Measurements from ENCODE around the gene FAR2.

The FAR2 gene

GRCh38 chr12:29208936-29209701, 60.0 kb downstream of the FAR2 start:
- no peak for DNase-seq

DNA sequence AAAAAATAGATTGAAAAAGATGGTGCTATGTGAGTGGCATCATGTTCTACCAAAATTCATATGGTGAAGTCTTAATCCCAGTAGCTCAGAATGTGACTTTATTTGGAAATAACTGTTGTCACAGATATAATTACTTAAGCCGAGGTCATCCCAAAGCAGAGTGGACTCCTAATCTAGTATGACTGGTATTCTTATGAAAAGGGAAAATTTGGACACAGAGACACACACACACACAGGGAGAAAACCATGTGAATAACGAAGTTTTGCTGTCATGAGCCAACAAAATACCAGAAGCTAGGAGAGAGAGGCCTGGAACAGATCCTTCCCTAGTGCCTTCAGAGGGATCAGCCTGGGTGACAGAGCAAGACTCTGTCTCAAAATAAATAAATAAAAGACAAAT, 62.6 kb downstream of the FAR2 start:
- DNase-seq: no peak

DNA sequence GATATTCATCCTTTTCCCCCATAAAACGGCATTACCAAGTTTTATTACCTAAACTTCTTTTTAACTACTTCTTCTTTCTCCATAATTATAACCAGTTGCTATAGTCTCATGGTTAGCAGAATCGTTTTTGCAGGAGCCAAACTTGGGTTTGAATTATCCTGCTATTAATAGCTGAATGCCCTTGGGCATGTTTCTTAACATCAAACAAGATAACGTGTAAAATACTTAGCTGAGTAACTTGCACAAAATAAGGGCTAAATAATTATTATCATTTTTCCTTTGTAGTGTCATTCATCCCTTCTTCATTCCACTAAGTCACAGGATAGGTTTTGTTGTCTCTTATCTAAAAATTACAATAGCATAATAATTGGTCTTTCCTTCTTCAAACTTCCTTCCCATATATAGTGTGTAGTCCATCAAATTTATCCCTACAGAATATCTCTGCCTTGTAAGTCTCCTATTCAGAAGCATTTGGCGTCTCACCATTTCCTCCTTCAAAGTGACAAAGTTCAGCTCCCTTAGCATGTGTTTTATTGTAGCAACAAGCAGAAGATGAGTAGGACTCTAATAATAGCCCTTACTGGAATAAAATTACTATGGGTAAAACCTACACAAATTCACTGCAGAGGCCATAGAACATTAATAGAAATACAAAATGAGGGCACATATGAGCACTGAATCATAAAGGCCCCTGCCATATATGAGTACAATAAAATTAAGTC, 63.8 kb downstream of the FAR2 start:
- DNase-seq: no peak

DNA sequence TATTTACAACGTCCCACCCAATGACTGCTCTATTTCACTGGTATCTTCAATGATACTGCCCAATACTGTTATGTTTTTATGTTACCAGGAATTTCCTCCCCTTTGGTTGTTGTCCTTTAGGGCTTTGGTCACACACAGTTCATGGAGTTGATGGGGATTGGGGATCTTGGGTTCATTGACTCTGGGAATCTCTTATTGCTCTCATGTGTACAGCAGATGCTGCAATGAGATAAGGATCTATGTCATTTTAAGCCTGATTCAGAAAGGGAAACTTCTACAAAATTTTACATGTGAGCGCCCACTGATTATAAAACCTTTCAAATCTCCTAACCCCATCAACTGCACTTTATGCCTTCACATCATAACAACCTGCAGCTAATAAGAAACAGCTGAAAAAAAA, 67.2 kb downstream of the FAR2 start:
- DNase-seq: no peak

- no peak for DNase-seq
Measured at GRCh38 chr12:29216797-29217575, 67.9 kb downstream of the FAR2 start.

- no peak for DNase-seq
Measured at GRCh38 chr12:29220632-29221336, 71.7 kb downstream of the FAR2 start.

DNA sequence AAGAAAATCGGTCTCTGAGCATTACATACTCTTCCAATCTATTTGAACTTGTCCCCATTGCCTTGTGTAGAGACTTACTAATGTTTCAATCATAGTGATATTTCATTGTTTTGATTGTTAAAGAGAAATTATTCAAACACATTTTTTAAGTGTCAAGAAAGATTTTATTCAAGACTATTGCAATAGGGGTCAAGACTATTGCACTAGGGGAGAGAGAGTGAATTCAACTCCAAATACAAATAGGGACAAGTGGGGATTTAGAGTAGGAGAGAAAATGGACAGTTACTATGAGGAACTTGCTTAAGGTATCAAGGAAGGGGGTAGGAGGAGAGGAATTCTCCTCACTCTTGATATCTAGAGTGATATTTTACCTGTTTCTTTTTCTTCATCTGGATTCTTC, 73.1 kb downstream of the FAR2 start:
- no peak for DNase-seq

DNA sequence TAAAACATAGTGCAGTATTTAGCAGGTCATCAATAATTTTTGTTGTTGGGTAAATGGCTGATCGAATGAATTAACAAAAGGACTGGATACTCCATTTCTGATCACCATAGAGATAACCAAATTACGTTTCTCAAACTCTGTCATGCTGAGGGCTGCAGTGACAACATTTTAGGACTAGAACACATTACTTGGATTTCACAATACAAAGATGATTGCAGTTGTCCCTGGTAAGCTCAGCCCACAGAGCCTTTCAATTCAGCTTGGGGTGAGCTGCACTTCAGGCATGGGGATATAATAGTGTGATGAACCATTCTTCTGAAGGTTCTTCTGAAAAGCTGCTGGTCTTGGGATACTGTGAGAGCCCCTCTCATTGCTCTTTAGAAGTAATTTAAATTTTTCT, 74.3 kb downstream of the FAR2 start:
- no peak for DNase-seq

- DNase-seq: no peak
Measured at GRCh38 chr12:29223956-29224543, 75.0 kb downstream of the FAR2 start.

GRCh38 chr12:29224572-29224971, 75.5 kb downstream of the FAR2 start:
- DNase-seq: no peak

GRCh38 chr12:29225834-29226233, 76.8 kb downstream of the FAR2 start:
- no peak for DNase-seq

- no peak for DNase-seq
Measured at GRCh38 chr12:29226616-29227015, 77.5 kb downstream of the FAR2 start.

DNA sequence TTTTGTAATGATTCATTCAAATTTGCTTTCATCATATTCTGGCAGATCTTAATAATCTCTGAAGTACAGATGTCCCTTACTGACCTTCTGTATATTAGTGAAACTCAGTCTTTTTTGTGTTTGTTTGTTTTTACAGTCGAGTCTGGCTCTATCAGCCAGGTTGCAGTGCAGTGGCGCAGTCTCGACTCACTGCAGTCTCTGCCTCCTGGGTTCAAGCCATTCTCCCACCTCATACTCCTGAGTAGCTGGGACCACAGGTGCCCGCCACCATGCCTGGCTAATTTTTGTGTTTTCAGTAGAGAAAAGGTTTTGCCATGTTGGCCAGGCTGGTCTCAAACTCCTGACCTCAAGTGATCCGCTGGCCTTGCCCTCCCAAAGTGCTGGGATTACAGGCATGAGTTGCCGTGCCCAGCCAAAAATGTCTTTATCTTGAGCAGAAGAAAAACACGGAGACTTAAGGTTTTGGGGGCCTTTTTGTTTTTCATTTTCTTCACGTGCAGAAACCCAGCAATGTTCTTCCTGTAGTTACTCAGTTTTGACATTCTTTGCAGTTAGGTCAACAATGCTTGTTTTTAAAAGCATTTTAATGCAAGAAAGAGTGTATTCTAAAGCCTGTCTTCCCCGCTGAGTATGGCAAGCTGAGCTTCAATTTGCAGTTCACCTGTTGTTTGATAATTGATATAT, 79.5 kb downstream of the FAR2 start:
- no peak for DNase-seq

GRCh38 chr12:29229158-29229505, 80.1 kb downstream of the FAR2 start:
- DNase-seq: no peak

DNA sequence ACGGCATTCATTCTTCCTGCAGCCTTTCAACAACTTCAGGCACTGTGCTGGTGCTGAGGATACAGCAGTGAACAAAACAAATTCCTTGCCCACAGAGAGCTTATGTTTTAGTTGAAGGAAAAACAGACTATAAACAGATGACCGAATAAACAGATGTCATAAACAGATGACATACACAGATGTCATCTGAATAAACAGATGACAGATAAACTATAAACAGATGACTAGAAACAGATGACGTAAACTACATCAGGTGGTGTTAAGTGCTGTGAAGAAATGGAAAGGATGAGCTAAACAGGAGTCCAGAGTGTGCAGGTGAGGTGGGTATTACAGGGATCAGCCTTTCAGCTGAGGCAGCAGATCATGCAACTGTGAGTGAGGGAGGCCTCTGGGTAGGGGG, 80.9 kb downstream of the FAR2 start:
- no peak for DNase-seq

GRCh38 chr12:29230800-29231560, 81.9 kb downstream of the FAR2 start:
- no peak for DNase-seq

DNA sequence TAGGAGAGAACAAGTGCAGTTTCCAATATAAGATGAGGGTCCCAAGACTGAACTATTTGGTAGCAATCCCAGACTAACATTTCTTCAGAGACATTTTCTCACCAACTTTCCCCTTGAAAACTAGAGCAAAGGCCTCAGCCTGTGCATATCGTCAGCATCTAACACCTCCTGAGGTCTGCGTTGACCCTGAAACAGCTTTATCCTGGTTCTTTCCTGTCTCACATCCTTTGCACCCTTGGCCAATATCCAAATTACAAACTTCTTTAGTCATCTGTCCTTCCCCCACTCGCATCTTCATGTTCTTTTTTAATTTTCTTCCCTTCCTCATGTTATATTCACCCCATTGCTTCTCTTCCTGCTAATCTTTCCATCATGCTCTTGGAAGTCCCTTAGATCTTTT, 83.0 kb downstream of the FAR2 start:
- DNase-seq: no peak

DNA sequence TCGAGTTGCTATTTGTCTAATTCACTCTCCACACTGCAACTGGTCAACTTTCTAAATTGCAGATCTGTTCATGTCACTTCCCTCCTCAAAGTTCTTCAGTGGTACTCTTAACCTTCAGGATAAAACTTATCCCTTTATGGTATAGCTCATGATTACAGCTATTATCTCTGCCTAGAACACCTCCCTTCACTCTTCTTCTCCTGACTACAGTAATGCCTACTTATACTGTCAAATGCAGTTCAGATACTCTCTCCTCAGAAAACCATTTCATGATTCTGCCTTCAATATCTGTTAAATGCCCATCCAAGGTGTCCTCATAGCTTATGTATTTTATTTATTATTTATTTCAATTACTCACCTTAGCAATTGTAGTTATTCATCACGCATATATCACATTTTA, 85.5 kb downstream of the FAR2 start:
- no peak for DNase-seq

- no peak for DNase-seq
Measured at GRCh38 chr12:29234965-29235626, 86.0 kb downstream of the FAR2 start.

DNA sequence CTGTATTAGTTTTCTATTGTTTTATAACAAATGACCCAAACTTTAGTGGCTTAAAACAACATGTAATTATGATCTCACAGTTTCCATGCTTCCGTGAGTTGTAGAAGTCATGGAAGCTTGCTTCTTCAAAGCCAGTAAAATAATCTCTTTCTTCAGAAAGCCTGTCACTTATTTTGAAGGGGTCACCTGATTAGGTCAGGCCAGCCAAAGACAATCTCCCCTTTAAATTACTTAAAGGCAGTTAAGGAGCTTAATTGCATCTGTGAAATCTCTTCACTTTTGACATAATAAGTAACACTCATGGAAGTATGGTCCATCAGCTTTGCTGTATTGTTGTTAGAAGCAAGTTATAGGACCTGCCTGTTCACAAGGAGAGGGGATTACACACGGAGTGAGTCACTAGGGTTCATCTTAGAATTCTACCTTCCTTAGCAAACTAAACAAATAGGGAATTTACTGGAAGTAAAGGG, 89.8 kb downstream of the FAR2 start:
- DNase-seq: no peak

GRCh38 chr12:29239336-29239735, 90.3 kb downstream of the FAR2 start:
- no peak for DNase-seq
